CD14-positive monocyte (primary cell): ENCODE results near the gene RELL1. TPM values are rescaled to one million over a fixed set of nuclear protein-coding genes. Genes with fewer than 3 reads are reported as not detected.

Experiments used
- DNase-seq, 3 donors: peaks; one replicate each; pipeline ENCODE4 v3.0.0-alpha.2; 2011 to 2022
- H2AFZ ChIP-seq: 2 replicates; pipeline ENCODE4 v1.6.0; 2012; ENCODE audit warnings: mild to moderate bottlenecking, low read depth, low read length, inconsistent platforms; ENCODE audit not compliant: insufficient read depth, poor library complexity, severe bottlenecking
- H3K27ac ChIP-seq, 2 donors: 1 replicate in 1 of 2; 2 replicates in 1 of 2; pipeline ENCODE4 v1.5.1; 2012 to 2013; ENCODE audit warnings: low read length in 2 of 2, control low read depth in 1 of 2, inconsistent platforms in 1 of 2, low read depth in 1 of 2, mild to moderate bottlenecking in 1 of 2
- H3K27me3 ChIP-seq, 2 donors: one replicate each; pipeline versions ENCODE4 v1.6.0 to v1.6.1; 2011 to 2013; ENCODE audit warnings: low read length in 2 of 2; ENCODE audit not compliant: control insufficient read depth in 2 of 2, insufficient read depth in 2 of 2
- H3K36me3 ChIP-seq, 2 donors: replicated peaks in 1 of 2; 1 replicate in 1 of 2; 2 replicates in 1 of 2; pipeline versions ENCODE4 v1.5.1 to v1.6.1; 2012 to 2013; ENCODE audit warnings: low read length in 2 of 2, control low read depth in 1 of 2, inconsistent platforms in 1 of 2, mild to moderate bottlenecking in 1 of 2; ENCODE audit not compliant: insufficient read depth in 2 of 2, control insufficient read depth in 1 of 2
- H3K4me1 ChIP-seq, 2 donors: 1 replicate in 1 of 2; 2 replicates in 1 of 2; pipeline versions ENCODE4 v1.5.1 to v1.6.1; 2012 to 2013; ENCODE audit warnings: low read length in 2 of 2, control low read depth in 1 of 2, inconsistent platforms in 1 of 2, mild to moderate bottlenecking in 1 of 2, moderate library complexity in 1 of 2; ENCODE audit not compliant: insufficient read depth in 2 of 2, control insufficient read depth in 1 of 2
- H3K4me2 ChIP-seq: replicated peaks from 2 replicates; pipeline ENCODE3; 2012; ENCODE audit warnings: low read length, moderate library complexity, mild to moderate bottlenecking; ENCODE audit not compliant: poor library complexity, severe bottlenecking; ENCODE audit errors: extremely low read depth
- H3K4me3 ChIP-seq, 3 experiments: fragments of 200-600 bp in 1 of 3; sonication (generic) in 1 of 3; replicated peaks in 1 of 3; 1 replicate in 2 of 3; 2 replicates in 1 of 3; pipeline ENCODE4 v1.5.1; 2011 to 2013; ENCODE audit warnings: low read length in 3 of 3, mild to moderate bottlenecking in 3 of 3, control low read depth in 2 of 3, low read depth in 2 of 3, inconsistent platforms in 1 of 3, moderate library complexity in 1 of 3
- H3K79me2 ChIP-seq: 2 replicates; pipeline ENCODE4 v1.6.0; 2012; ENCODE audit warnings: mild to moderate bottlenecking, control low read depth, inconsistent platforms, low read length, moderate library complexity; ENCODE audit not compliant: insufficient read depth
- H3K9ac ChIP-seq: 2 replicates; pipeline ENCODE4 v1.6.0; 2017; ENCODE audit warnings: low read length, mild to moderate bottlenecking; ENCODE audit not compliant: insufficient read depth, poor library complexity, severe bottlenecking
- H3K9me3 ChIP-seq, 2 donors: replicated peaks in 1 of 2; 1 replicate in 1 of 2; 2 replicates in 1 of 2; pipeline versions ENCODE4 v1.5.1 to v1.6.1; 2012 to 2013; ENCODE audit warnings: low read length in 2 of 2, control low read depth in 1 of 2; ENCODE audit not compliant: control insufficient read depth in 1 of 2, insufficient read depth in 1 of 2
- H4K20me1 ChIP-seq: 2 replicates; pipeline ENCODE4 v1.6.0; 2012; ENCODE audit warnings: mild to moderate bottlenecking, low read length, control low read depth, moderate library complexity; ENCODE audit not compliant: insufficient read depth
- H3K27ac Mint-ChIP-seq, 7 donors: one replicate each; pipeline ENCODE4 v1.8.0; 2020; ENCODE audit warnings: mild to moderate bottlenecking in 7 of 7, mixed read lengths in 7 of 7, moderate library complexity in 6 of 7, inconsistent platforms in 2 of 7
- H3K27me3 Mint-ChIP-seq, 3 donors: one replicate each; pipeline ENCODE4 v1.8.0; 2021 to 2022; ENCODE audit warnings: low read depth in 3 of 3, mild to moderate bottlenecking in 3 of 3, mixed read lengths in 3 of 3, moderate library complexity in 3 of 3, inconsistent platforms in 1 of 3
- H3K36me3 Mint-ChIP-seq, 2 donors: one replicate each; pipeline ENCODE4 v1.8.0; 2020; ENCODE audit warnings: mixed read lengths in 2 of 2, inconsistent platforms in 1 of 2, mild to moderate bottlenecking in 1 of 2
- H3K4me1 Mint-ChIP-seq: one replicate; pipeline ENCODE4 v1.8.0; 2020; ENCODE audit warnings: mild to moderate bottlenecking, mixed read lengths
- H3K4me3 Mint-ChIP-seq, 2 donors: one replicate each; pipeline ENCODE4 v1.8.0; 2020; ENCODE audit warnings: mild to moderate bottlenecking in 2 of 2, mixed read lengths in 2 of 2, moderate library complexity in 1 of 2
- H3K9me3 Mint-ChIP-seq, 7 donors: one replicate each; pipeline ENCODE4 v1.8.0; 2020 to 2022; ENCODE audit warnings: mixed read lengths in 7 of 7, mild to moderate bottlenecking in 6 of 7, moderate library complexity in 6 of 7, inconsistent platforms in 2 of 7
- CTCF ChIP-seq: fragments of 200-600 bp; IDR thresholded peaks from one replicate; pipeline ENCODE4 v1.8.0; 2022; ENCODE audit warnings: antibody characterized with exemption, mild to moderate bottlenecking
- WGBS: methylation state at CpG from one replicate; pipeline ENCODE4 v1.1.5; 2013; ENCODE audit warnings: missing lambda C conversion rate; ENCODE audit not compliant: insufficient coverage; 5-methylcytosine and 5-hydroxymethylcytosine counted together
- intact Hi-C, 2 donors: fragments of 100-400 bp; cut with micrococcal nuclease; formaldehyde crosslinking; loops; one replicate each; pipeline versions ENCODE4 v1.15.0 to v1.15.1; 2023
- polyA plus RNA-seq, 3 donors: library from polyadenylated mRNA; depleted of rRNA in 1 of 3; unstranded in 2 of 3; stranded (reverse) in 1 of 3; fragments of 300-500 nt in 2 of 3; fragments of >200 nt in 1 of 3; fragmentation: Illumina TruSeq in 2 of 3; gene quantifications; 1 replicate in 2 of 3; 2 replicates in 1 of 3; pipeline ENCODE4 v1.2.3, GENCODE V29; 2012 to 2021

The RELL1 gene
- polyA plus RNA-seq, 3 donors: 13.3 to 30.2 (median 16.2) TPM

- no peak for TF ChIP-seq CTCF
- Mint-ChIP-seq H3K27me3 (no peaks in the 10 kb centered on the region), H3K4me3 (no peak overlapping the region), H3K9me3 (peaks cover 4 to 9% (median 6%) of the 10 kb centered on the region in 7 donors), H3K36me3 (peaks cover 42 to 57% of the 10 kb centered on the region in 2 donors), H3K4me1 (peaks cover 26% of the 10 kb centered on the region), H3K27ac (peak overlapping the region in 3 of 7 donors; percentile 3 to 61 (median 21))
- no peak for DNase-seq
- H3K27me3 ChIP-seq: no peaks in the 10 kb centered on the region
- H3K4me1 ChIP-seq: peaks cover 12 to 18% of the 10 kb centered on the region in 2 donors
- H3K27ac ChIP-seq: peak overlapping the region in 1 of 2 donors; percentile 6
- H3K36me3 ChIP-seq: peaks cover 31 to 65% of the 10 kb centered on the region in 2 donors
- H3K4me3 ChIP-seq: no peak overlapping the region
- no peak overlapping the region for H3K9ac ChIP-seq
- WGBS: 98% methylated on average over 11 of the region's 11 CpGs
- H3K9me3 ChIP-seq: peaks cover 6 to 10% of the 10 kb centered on the region in 2 donors
- peaks cover 71% of the 10 kb centered on the region for H4K20me1 ChIP-seq
- intact Hi-C loops: no loop called here
- no peak overlapping the region for H2AFZ ChIP-seq
- H3K79me2 ChIP-seq: peaks cover 58% of the 10 kb centered on the region
- H3K4me2 ChIP-seq: no peak overlapping the region
These were observed 36.9 kb downstream of the RELL1 start for GRCh38 chr4:37649268-37649667.

GRCh38 chr4:37648084-37648817, 37.9 kb downstream of the RELL1 start:
- peak; percentile 57 to 86 (median 61) for DNase-seq
- Mint-ChIP-seq H3K4me3 (peak overlapping the region in 1 of 2 donors; percentile 46), H3K4me1 (peaks cover 23% of the 10 kb centered on the region), H3K36me3 (peaks cover 47 to 62% of the 10 kb centered on the region in 2 donors), H3K9me3 (no peaks in the 10 kb centered on the region), H3K27ac (peak overlapping the region in 4 of 7 donors; percentile 51 to 75 (median 61)), H3K27me3 (no peaks in the 10 kb centered on the region)
- no peaks in the 10 kb centered on the region for H3K9me3 ChIP-seq
- H2AFZ ChIP-seq: no peak overlapping the region
- H3K27me3 ChIP-seq: no peaks in the 10 kb centered on the region
- no peak overlapping the region for H3K4me3 ChIP-seq
- H3K79me2 ChIP-seq: peaks cover 47% of the 10 kb centered on the region
- intact Hi-C loops: no loop called here
- WGBS: 81% methylated on average over 5 of the region's 8 CpGs
- peaks cover 12 to 18% of the 10 kb centered on the region in 2 donors for H3K4me1 ChIP-seq
- H3K36me3 ChIP-seq: peaks cover 34 to 63% of the 10 kb centered on the region in 2 donors
- no peak for TF ChIP-seq CTCF
- H3K4me2 ChIP-seq: no peak overlapping the region
- H3K9ac ChIP-seq: no peak overlapping the region
- peak overlapping the region in 1 of 2 donors; percentile 49 for H3K27ac ChIP-seq
- peaks cover 62% of the 10 kb centered on the region for H4K20me1 ChIP-seq
